GM11168 (cell line): Measurements from ENCODE around the gene IPO4.
"Not testable (repeated sequence)": the region's sequence is repeated elsewhere in the genome, so short reads cannot be mapped to it uniquely, and the experiment has no call there.

Experiments
- in situ Hi-C: fragments of 300-500 bp; cut with MboI; formaldehyde crosslinking; loops from one replicate; pipeline ENCODE4 v1.12.0; 2022; ENCODE audit warnings: low sequenced_read_pairs; ENCODE audit not compliant: unreplicated experiment

Gene IPO4

DNA sequence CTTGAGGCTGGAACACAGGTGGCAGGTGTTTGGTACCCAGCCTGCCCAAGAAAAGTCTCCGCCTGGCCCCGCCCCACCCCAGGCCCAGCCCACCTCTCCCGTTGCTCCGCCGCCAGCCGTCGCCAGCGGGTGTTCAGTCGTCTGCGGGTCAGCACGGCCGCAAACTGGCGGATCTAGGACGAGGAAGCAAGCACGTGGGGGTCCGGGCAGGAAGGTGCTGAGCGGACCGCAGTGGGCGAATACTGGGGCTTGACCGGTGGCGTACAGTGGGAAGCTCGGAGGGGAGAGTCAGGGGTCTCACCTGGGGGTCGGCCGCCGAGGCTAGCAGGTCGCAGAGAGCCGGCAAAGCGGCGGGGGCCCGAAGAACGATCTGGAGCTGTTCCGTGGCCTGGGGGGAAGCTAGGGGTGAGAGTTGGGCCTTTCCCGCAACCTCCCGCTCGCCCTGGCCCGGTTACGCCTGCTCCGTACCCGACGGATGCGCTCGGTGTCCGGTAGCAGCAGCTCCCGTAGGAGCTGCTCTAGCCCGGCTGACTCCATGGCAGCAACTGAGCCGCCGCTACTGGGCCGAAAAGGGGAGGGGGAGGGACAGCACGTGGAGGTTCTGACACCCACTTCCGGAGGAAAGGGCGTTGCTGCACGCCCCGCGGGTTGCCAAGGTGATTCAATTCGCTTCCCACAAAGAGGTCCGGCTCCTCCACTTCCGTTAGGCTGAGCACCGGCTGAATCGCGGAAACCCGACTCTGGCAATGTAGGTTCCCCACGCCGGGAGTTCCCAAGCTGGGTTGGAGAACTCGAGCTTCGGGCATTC lies at the start of gene IPO4:
Gene IPO4 (minus strand): TSS at position 566 of the 808 bp plus-strand sequence. CDS start 29 bp downstream, at position 537.
- in situ Hi-C loops, result no loop called here

- in situ Hi-C loops, result no loop called here
Observed at GRCh38 chr14:24238123-24238522, 49.5 kb upstream of the IPO4 start.

GRCh38 chr14:24237463-24237955 lies 48.9 kb upstream of the IPO4 start:
- in situ Hi-C loops, result no loop called here

GRCh38 chr14:24236689-24237462 lies 48.3 kb upstream of the IPO4 start:
- in situ Hi-C loops, result no loop called here

DNA sequence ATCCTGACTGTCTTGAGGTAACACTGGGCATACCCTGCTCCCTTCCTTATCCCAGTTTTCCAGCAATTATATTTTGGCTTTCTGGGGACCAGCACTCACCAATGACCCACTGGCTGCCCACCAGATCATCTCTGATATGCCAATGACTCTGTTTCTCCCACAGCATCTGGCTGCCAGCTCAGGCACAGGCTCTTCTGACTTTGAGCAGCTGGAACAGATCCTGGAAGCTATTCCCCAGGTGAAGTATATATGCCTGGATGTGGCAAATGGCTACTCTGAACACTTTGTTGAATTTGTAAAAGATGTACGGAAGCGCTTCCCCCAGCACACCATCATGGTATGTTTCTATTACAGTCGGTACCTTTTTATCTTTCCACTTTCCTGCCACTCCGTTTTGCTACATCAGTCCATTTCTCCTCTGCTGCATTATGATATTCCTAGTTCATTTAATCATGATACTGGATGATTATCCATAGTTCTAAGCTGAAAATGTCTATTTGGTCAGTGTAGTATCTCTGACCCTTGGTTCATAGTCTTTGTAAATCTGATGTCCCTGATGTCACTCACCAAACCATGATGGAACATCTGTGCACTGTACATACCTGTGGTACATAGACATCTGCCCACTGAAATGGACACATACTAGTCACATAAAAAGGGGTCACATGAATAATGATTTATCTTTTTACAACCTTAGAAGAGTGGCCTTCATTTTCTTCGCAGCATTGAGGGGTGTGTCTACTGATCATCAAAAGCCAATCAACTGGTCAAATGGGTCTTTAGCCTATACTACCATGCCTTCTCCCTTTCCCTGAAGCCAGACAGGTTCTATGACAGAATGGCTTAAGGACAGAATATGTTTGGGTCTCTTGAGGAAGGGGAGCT lies 47.4 kb upstream of the IPO4 start:
- in situ Hi-C loops, result no loop called here

- in situ Hi-C loops, result no loop called here
Observed at GRCh38 chr14:24234095-24235005, 45.7 kb upstream of the IPO4 start.

DNA sequence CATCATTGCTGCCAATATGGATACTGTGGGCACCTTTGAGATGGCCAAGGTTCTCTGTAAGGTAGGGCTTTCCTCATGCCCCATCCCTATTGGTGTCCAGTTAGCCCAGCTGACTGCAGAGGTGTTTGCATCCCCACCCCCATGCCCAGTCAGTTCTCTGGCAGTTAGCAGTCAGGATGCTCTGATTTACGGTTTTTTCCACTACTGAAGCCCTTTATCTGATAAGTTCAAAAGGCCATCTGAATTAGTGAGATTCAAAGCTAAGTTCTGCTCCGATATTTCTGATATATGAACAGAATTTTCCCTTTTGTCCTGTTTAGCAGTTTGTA lies 44.9 kb upstream of the IPO4 start:
- in situ Hi-C loops, result no loop called here

DNA sequence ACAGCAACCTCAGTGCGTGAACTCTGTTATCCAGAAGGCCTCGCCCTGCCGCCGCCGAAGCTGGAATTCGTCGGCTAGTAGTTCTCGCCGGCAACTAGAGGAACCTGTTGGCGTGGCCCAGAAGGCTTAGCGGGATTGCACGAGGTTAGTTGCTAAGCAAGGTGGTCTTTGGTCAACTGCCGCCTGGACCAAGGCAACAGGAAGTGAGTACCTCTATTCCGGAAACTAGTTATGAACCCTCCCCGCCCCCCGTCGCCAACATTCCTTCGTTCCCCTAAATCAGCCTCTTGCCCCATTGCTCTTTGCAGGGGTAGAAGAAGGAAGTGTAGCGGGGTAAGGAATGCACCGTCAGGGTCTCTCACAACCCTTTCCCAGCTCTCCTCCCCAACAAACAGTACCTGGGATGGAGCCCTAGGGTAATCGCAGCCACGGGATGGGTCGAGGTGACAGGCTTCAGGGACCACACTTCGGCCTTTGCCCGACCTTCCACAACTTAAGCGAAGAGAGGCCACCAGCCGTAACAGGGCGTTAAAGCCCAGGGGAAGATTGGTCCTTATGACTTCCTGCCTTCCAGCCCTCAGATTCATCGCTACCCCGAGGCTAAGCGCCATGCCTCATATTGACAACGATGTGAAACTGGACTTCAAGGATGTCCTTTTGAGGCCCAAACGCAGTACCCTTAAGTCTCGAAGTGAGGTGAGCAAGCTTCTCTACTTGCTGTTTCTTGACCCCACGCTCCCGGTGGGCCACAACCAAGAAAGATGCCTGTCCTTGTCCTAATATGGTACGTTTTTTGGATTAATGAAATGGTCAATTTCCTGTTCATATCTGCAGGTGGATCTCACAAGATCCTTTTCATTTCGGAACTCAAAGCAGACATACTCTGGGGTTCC lies 44.3 kb upstream of the IPO4 start, which contains the start of gene GMPR2:
Gene GMPR2 (plus strand): TSS at position 285 of the 893 bp plus-strand sequence. CDS start 325 bp downstream, at position 610.
- in situ Hi-C loops, result no loop called here

- in situ Hi-C loops, result no loop called here
Observed at GRCh38 chr14:24232121-24232644, 43.6 kb upstream of the IPO4 start, which contains the start of gene NEDD8. NEDD8 (minus strand) TSS chr14:24232367; CDS start chr14:24232267, 100 bp downstream.

DNA sequence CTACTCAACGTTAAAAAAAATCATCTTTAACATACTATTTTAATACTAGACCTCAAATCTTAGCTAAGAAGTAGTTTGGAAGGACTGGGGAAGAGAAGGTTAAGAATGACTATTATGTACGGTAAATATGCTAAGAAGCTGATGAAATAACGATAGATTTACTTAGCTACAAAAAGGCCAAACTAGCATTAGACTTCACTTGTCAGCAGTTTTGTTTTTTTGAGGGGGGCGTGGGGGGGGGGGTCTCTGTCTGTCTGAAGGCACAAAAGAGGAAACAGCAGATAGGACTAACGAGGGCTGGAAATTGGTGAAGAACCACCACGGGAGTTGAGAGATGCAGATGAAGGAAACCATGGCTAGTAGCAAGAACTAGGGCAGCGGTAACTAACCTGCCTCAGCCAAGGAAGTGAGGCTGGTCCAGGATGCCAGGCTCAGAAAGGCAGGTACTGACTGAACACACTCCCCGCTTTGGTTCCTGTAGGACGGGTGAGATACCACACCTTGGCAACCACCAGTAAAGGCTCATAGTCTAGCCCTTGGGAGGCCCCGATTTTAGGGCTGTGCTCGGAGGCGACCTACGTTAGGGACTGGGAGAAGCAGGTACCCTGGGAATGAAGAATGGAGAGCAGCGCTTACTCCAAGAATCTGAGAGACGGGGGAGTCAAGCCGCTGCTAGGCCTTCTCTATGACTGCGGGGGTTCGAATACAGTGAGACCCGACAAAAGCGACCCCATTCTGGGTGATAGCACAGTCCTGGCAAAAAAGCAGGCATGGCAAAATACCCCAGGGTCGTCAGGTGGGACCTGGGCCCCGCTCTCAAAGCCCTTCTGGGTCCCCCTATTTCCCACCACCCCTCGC lies 42.9 kb upstream of the IPO4 start:
- in situ Hi-C loops, result no loop called here

- in situ Hi-C loops, result no loop called here
Observed at GRCh38 chr14:24228902-24229301, 40.3 kb upstream of the IPO4 start.

- in situ Hi-C loops, result no loop called here
Observed at GRCh38 chr14:24226473-24226872, 37.9 kb upstream of the IPO4 start.

DNA sequence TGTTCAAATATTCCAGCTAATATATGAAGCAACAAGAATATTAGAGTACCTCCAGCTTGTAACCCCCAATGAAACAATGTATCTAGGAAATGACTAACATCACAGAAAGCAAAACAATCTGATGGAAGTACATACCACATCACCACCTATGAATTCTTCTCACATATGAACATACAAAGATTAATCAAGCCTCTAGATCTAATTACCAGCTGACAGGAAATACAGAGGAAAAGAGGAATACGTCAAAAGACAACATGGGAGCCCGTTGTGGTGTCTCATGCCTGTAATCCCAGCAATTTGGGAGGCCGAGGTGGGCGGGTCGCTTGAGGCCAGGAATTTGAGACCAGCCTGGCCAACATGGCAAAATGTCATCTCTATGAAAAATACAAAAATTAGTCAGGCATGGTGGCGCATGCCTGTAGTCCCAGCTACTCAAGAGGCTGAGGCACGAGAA lies 36.0 kb upstream of the IPO4 start:
- in situ Hi-C loops, result no loop called here

- in situ Hi-C loops, result not testable (repeated sequence)
Observed at GRCh38 chr14:24222987-24223386, 34.4 kb upstream of the IPO4 start.

DNA sequence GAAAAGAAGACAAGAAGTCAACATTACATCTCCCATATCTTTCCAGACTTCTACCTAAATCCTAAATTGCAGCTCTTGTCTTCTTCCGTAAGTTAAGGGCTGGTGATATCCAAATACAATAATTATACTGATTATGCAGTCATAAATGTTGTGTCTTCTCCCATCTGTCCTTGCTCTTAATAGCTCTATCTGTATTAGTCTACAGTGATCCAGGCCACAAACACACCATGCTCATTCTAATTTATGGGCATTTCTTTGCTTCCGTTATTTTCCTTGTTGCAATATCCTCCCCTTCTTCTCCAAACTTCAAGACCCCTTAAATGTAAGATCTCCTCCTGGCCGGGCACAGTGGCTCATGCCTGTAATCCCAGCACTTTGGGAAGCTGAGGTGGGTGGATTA lies 30.9 kb upstream of the IPO4 start:
- in situ Hi-C loops, result no loop called here

DNA sequence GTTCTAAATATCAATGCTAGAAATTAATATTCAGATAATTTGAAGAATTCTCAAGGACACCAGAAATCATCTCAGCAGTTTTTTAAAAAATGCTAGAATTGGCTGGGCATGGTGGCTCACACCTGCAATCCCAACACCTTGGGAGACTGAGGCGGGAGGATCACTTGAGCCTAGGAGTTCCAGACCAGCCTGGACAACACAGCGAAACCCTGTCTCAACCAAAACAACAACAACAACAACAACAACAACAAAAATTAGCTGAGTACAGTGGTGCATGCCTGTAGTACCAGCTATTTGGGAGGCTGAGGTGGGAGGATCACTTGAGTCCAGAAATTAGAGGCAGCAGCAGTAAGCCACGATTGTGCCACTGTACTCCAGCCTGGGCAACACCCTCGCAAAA lies 30.5 kb upstream of the IPO4 start:
- in situ Hi-C loops, result no loop called here

DNA sequence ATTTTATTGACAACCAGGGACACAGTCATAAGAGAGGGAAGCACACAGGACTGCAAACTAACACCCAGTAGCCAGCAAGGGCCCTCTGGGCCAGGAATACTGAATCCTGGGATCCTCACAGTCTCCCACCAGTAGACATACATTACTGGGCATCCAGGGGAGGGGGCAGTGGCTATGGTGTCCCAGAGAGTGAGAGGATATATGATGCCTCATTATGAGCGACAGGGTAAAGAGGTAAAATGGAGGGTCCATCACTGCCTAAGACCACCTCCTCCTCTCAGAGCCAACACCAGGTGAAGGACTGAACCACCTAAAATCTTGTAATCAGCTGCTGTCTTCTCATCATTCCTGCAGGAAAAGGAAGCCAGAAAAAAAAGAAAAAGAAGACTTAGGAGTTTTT lies 28.3 kb upstream of the IPO4 start:
- in situ Hi-C loops, result not testable (repeated sequence)
